Panc1 (cell line): ENCODE data around the gene CBX7. TPM values are rescaled to one million over a fixed set of nuclear protein-coding genes. Genes with fewer than 3 reads are reported as not detected.

Experiments
- ATAC-seq: fragments of 200-7000 bp; cut with Tn5 transposase; 2 replicates; pipeline ENCODE4 v1.9.1; 2020; ENCODE audit warnings: mild to moderate bottlenecking, moderate library complexity
- BruUV-seq: library from RNA; stranded (reverse); fragments of 400-500 nt; replicated peaks from 2 replicates; lab custom pipeline; 2021; lab: Mats Ljungman, UMichigan
- CTCF ChIA-PET: fragments of 300-600 bp; sonication (Branson Sonifier 250); formaldehyde crosslinking; loops from one replicate; lab custom pipeline; 2022; ENCODE audit warnings: antibody characterized with exemption; lab: Charles Lee
- POLR2A ChIA-PET: fragments of 300-600 bp; sonication (Branson Sonifier 250); formaldehyde crosslinking; loops from one replicate; lab custom pipeline; 2022; ENCODE audit warnings: antibody characterized with exemption; lab: Charles Lee
- DNase-seq: peaks from one replicate; pipeline ENCODE4 v3.0.0-alpha.2; 2010; ENCODE audit warnings: low read depth, low spot score
- H3K27ac ChIP-seq: 2 replicates; pipeline ENCODE4 v1.5.1; 2011; ENCODE audit warnings: mild to moderate bottlenecking, low read length, inconsistent platforms
- H3K27me3 ChIP-seq: fragments of 200-500 bp; sonication (Bioruptor generic); 2 replicates; pipeline ENCODE4 v1.6.0; 2014; ENCODE audit warnings: low read length, inconsistent platforms; ENCODE audit not compliant: control insufficient read depth, insufficient read depth
- H3K36me3 ChIP-seq: fragments of 200-500 bp; sonication (Bioruptor generic); 2 replicates; pipeline ENCODE4 v1.5.1; 2014; ENCODE audit warnings: inconsistent platforms, mild to moderate bottlenecking, low read length, moderate library complexity; ENCODE audit not compliant: control insufficient read depth, insufficient read depth
- H3K4me1 ChIP-seq: 2 replicates; pipeline ENCODE4 v1.5.1; 2011; ENCODE audit warnings: inconsistent platforms, mild to moderate bottlenecking, low read length, moderate library complexity; ENCODE audit not compliant: control insufficient read depth, insufficient read depth
- H3K4me3 ChIP-seq, 2 experiments: 2 replicates each; pipeline ENCODE4 v1.5.1; 2011 to 2012; ENCODE audit warnings: low read depth in 2 of 2, low read length in 2 of 2, mild to moderate bottlenecking in 2 of 2, inconsistent platforms in 1 of 2, moderate library complexity in 1 of 2
- H3K9me3 ChIP-seq: fragments of 200-500 bp; sonication (Bioruptor generic); 2 replicates; pipeline ENCODE4 v1.5.1; 2014; ENCODE audit warnings: low read depth, mild to moderate bottlenecking, inconsistent platforms, low read length, moderate library complexity; ENCODE audit not compliant: control insufficient read depth, insufficient read depth
- CTCF ChIP-seq: fragments of 450-650 bp; IDR thresholded peaks from 2 replicates; pipeline ENCODE4 v1.5.1; 2017; ENCODE audit warnings: mild to moderate bottlenecking
- POLR2AphosphoS5 ChIP-seq: IDR thresholded peaks from 2 replicates; pipeline ENCODE4 v1.6.1; 2012; ENCODE audit warnings: mild to moderate bottlenecking, low read depth, low read length, moderate library complexity
- REST ChIP-seq, 2 experiments: IDR thresholded peaks; 2 replicates each; pipeline ENCODE4 v1.6.1; 2011 to 2012; ENCODE audit warnings: low read depth in 2 of 2, control low read depth in 1 of 2, low read length in 1 of 2, mild to moderate bottlenecking in 1 of 2, moderate library complexity in 1 of 2; ENCODE audit not compliant: insufficient read depth in 1 of 2
- SIN3A ChIP-seq: IDR thresholded peaks from 2 replicates; pipeline ENCODE4 v1.6.1; 2012; ENCODE audit warnings: low read depth, mild to moderate bottlenecking, low read length, moderate library complexity, borderline replicate concordance; ENCODE audit not compliant: insufficient read depth
- TCF7L2 ChIP-seq: IDR thresholded peaks from 2 replicates; pipeline ENCODE4 v1.6.1; 2011; ENCODE audit warnings: mild to moderate bottlenecking, low read depth, low read length, inconsistent platforms
- in situ Hi-C: cut with HindIII; loops from 2 replicates; pipeline ENCODE4 v1.10.0; 2016; ENCODE audit warnings: low sequenced_read_pairs, low pct_unique_long_range_greater_than_20kb
- intact Hi-C: fragments of 100-400 bp; cut with micrococcal nuclease; formaldehyde crosslinking; loops from one replicate; pipeline ENCODE4 v1.10.0; 2022; ENCODE audit not compliant: unreplicated experiment
- total RNA-seq: library from RNA; stranded (reverse); gene quantifications from one replicate; pipeline ENCODE4 v1.2.1, GENCODE V29; 2021; ENCODE audit not compliant: unreplicated experiment

Gene CBX7
- total RNA-seq, 1 experiment from 2014 or later: 14.5 TPM

- Histone ChIP-seq H3K27me3 (no peaks in the 10 kb centered on the region), H3K36me3 (no peaks in the 10 kb centered on the region), H3K27ac (no peak overlapping the region), H3K4me1 (peaks cover 7% of the 10 kb centered on the region; the same call in 1 of the 2 replicates), H3K4me3 (no peak overlapping the region), H3K9me3 (no peaks in the 10 kb centered on the region)
- ATAC-seq (no peak), DNase-seq (no peak)
- in situ Hi-C loops (no loop called here), intact Hi-C loops (no loop called here)
- ChIA-PET CTCF (interaction anchor here (0.7 kb wide), 1 partner anchor 87 kb away, joined by 4 read pairs; no protein-coding TSS in a partner anchor), POLR2A (no interaction called here)
- TSS peak; percentile 50 for BruUV-seq
- no peak for TF ChIP-seq CTCF
These were observed 21.3 kb downstream of the CBX7 start for GRCh38 chr22:39130892-39131855.

- ChIA-PET POLR2A (no interaction called here), CTCF (no interaction called here)
- Histone ChIP-seq H3K9me3 (no peaks in the 10 kb centered on the region), H3K27ac (no peak overlapping the region), H3K4me1 (peaks cover 7% of the 10 kb centered on the region; the same call in 1 of the 2 replicates), H3K4me3 (no peak overlapping the region), H3K27me3 (no peaks in the 10 kb centered on the region), H3K36me3 (no peaks in the 10 kb centered on the region)
- no TSS peak for BruUV-seq
- intact Hi-C loops: no loop called here
- ATAC-seq (no peak), DNase-seq (no peak)
- in situ Hi-C loops: no loop called here
- TF ChIP-seq REST (IDR thresholded peaks at IDR 0.05; ENCODE audit: insufficient read depth in 1 of 2, low read depth in 2 of 2, low read length in 1 of 2) (no peak), CTCF (no peak), POLR2AphosphoS5 (no peak), SIN3A (no peak), TCF7L2 (no peak)
These were observed 22.3 kb downstream of the CBX7 start for GRCh38 chr22:39130152-39130704.
